DND-41 (cell line): Measurements from ENCODE around the gene MRPS33.

ENCODE experiments used
- ATAC-seq: fragments of 200-7000 bp; cut with Tn5 transposase; 3 replicates; pipeline ENCODE4 v1.9.1; 2021; ENCODE audit warnings: low read depth; ENCODE audit not compliant: insufficient read depth
- DNase-seq: peaks from one replicate; pipeline ENCODE4 v3.0.0-alpha.2; 2020
- H2AFZ ChIP-seq: 2 replicates; pipeline ENCODE4 v1.6.0; 2012; ENCODE audit warnings: low read depth, low read length
- H3K27ac ChIP-seq: 2 replicates; pipeline ENCODE4 v1.5.1; 2012; ENCODE audit warnings: low read length, inconsistent platforms
- H3K27me3 ChIP-seq: fragments of 200-600 bp; sonication (generic); 2 replicates; pipeline ENCODE4 v1.6.0; 2012; ENCODE audit warnings: low read length, mild to moderate bottlenecking, inconsistent platforms; ENCODE audit not compliant: insufficient read depth, poor library complexity
- H3K36me3 ChIP-seq: 2 replicates; pipeline ENCODE4 v1.5.1; 2012; ENCODE audit warnings: low read length, inconsistent platforms; ENCODE audit not compliant: insufficient read depth
- H3K4me1 ChIP-seq: 2 replicates; pipeline ENCODE4 v1.5.1; 2012; ENCODE audit warnings: mild to moderate bottlenecking, low read length; ENCODE audit not compliant: insufficient read depth
- H3K4me2 ChIP-seq: 2 replicates; pipeline ENCODE4 v1.6.0; 2012; ENCODE audit warnings: mild to moderate bottlenecking, moderate library complexity, low read length, inconsistent platforms; ENCODE audit not compliant: insufficient read depth
- H3K4me3 ChIP-seq, 2 experiments: fragments of 200-600 bp in 1 of 2; shearing (Covaris generic) in 1 of 2; 2 replicates each; pipeline ENCODE4 v1.5.1; 2012 to 2016; ENCODE audit warnings: inconsistent platforms in 2 of 2, low read length in 2 of 2, mild to moderate bottlenecking in 2 of 2, low read depth in 1 of 2, moderate library complexity in 1 of 2
- H3K79me2 ChIP-seq: 2 replicates; pipeline ENCODE4 v1.6.0; 2012; ENCODE audit warnings: low read length, inconsistent platforms; ENCODE audit not compliant: insufficient read depth
- H3K9ac ChIP-seq: 2 replicates; pipeline ENCODE4 v1.6.0; 2012; ENCODE audit warnings: low read depth, mild to moderate bottlenecking, inconsistent platforms, low read length, moderate library complexity
- H3K9me3 ChIP-seq: 2 replicates; pipeline ENCODE4 v1.5.1; 2012; ENCODE audit warnings: low read length, moderate library complexity, mild to moderate bottlenecking, inconsistent platforms; ENCODE audit not compliant: insufficient read depth, severe bottlenecking
- H4K20me1 ChIP-seq: 2 replicates; pipeline ENCODE4 v1.6.0; 2012; ENCODE audit warnings: low read length; ENCODE audit not compliant: insufficient read depth
- CTCF ChIP-seq: IDR thresholded peaks from 2 replicates; pipeline ENCODE4 v1.5.1; 2012; ENCODE audit warnings: borderline replicate concordance, low read length, moderate library complexity, mild to moderate bottlenecking; ENCODE audit not compliant: poor library complexity, severe bottlenecking; ENCODE audit errors: extremely low read depth
- EZH2 ChIP-seq: IDR thresholded peaks from 3 replicates; pipeline ENCODE4 v1.6.1; 2012; ENCODE audit warnings: borderline replicate concordance, low read depth, mild to moderate bottlenecking, moderate library complexity, low read length, inconsistent platforms; ENCODE audit not compliant: severe bottlenecking

The MRPS33 gene

GRCh38 chr7:141014524-141015395 is at the start of gene MRPS33:
Gene MRPS33 (minus strand): TSS chr7:141014952. CDS start chr7:141010633, 4,319 bp downstream.
- peak; percentile 92 for DNase-seq
- H3K9ac ChIP-seq, result peak within 1 kb of the TSS; percentile 62

GRCh38 chr7:141057788-141058187 is 43.0 kb upstream of the MRPS33 start:
- Histone ChIP-seq H3K27me3 (peaks cover 2% of the 10 kb centered on the region), H3K27ac (no peak overlapping the region), H2AFZ (no peak overlapping the region), H3K79me2 (no peaks in the 10 kb centered on the region), H3K4me3 (no peak overlapping the region), H4K20me1 (no peaks in the 10 kb centered on the region), H3K36me3 (no peaks in the 10 kb centered on the region), H3K4me2 (no peak overlapping the region), H3K9me3 (no peaks in the 10 kb centered on the region), H3K9ac (no peak overlapping the region), H3K4me1 (no peaks in the 10 kb centered on the region)
- ATAC-seq (no peak), DNase-seq (no peak)
- TF ChIP-seq CTCF, result no peak

More at GRCh38 chr7:141014524-141015395, at the start of gene MRPS33:
- H3K79me2 ChIP-seq, result peaks cover 10% of the 10 kb centered on the region
- H3K4me1 ChIP-seq, result peaks cover 21% of the 10 kb centered on the region
- H2AFZ ChIP-seq, result peak within 1 kb of the TSS; percentile 80
- H4K20me1 ChIP-seq, result no peaks in the 10 kb centered on the region
- H3K9me3 ChIP-seq, result no peaks in the 10 kb centered on the region
- H3K27me3 ChIP-seq, result no peaks in the 10 kb centered on the region
- TF ChIP-seq EZH2, result no peak
- peak; percentile 77 for TF ChIP-seq CTCF
- peak within 1 kb of the TSS; percentile 59 for H3K4me2 ChIP-seq
- peak; percentile 98 for ATAC-seq
- peak within 1 kb of the TSS; percentile 87 for H3K27ac ChIP-seq
- 0 out of 2 replicates have a peak, but pooled peaks cover 4% of the 10 kb centered on the region for H3K36me3 ChIP-seq
- peak within 1 kb of the TSS; percentile 53 to 57 for H3K4me3 ChIP-seq

GRCh38 chr7:141055146-141055545 is 40.4 kb upstream of the MRPS33 start:
- no peaks in the 10 kb centered on the region for H3K36me3 ChIP-seq
- H3K9ac ChIP-seq, result no peak overlapping the region
- TF ChIP-seq EZH2 (no peak), CTCF (no peak)
- H3K4me2 ChIP-seq, result no peak overlapping the region
- no peak for ATAC-seq
- no peaks in the 10 kb centered on the region for H4K20me1 ChIP-seq
- no peak overlapping the region for H3K27ac ChIP-seq
- DNase-seq, result no peak
- H3K79me2 ChIP-seq, result no peaks in the 10 kb centered on the region
- H3K4me1 ChIP-seq, result no peaks in the 10 kb centered on the region
- H3K4me3 ChIP-seq, result no peak overlapping the region
- peaks cover 6% of the 10 kb centered on the region for H3K27me3 ChIP-seq
- no peak overlapping the region for H2AFZ ChIP-seq
- H3K9me3 ChIP-seq, result no peaks in the 10 kb centered on the region

- Histone ChIP-seq H2AFZ (no peak overlapping the region), H3K79me2 (no peaks in the 10 kb centered on the region), H3K9me3 (no peaks in the 10 kb centered on the region), H3K9ac (no peak overlapping the region), H4K20me1 (no peaks in the 10 kb centered on the region), H3K4me3 (no peak overlapping the region), H3K4me2 (no peak overlapping the region), H3K27me3 (peaks cover 6% of the 10 kb centered on the region), H3K27ac (no peak overlapping the region), H3K36me3 (no peaks in the 10 kb centered on the region), H3K4me1 (no peaks in the 10 kb centered on the region)
- ATAC-seq, result no peak
- TF ChIP-seq CTCF, result no peak
- TF ChIP-seq EZH2, result no peak
- no peak for DNase-seq
These were observed 38.9 kb upstream of the MRPS33 start for GRCh38 chr7:141053626-141054025.
